Thyroid gland (tissue), 4 donors: ENCODE measurements around the gene YWHAQ.

Experiments
- CTCF ChIP-seq, 6 experiments: fragments of 200-600 bp in 3 of 6; fragments of 450-650 bp in 3 of 6; sonication (generic) in 3 of 6; IDR thresholded peaks; one replicate each; pipeline ENCODE4 v1.5.1; 2016 to 2019; ENCODE audit warnings: antibody characterized with exemption in 6 of 6, mild to moderate bottlenecking in 2 of 6, inconsistent platforms in 1 of 6, moderate library complexity in 1 of 6
- POLR2A ChIP-seq, 2 donors: fragments of 450-650 bp; IDR thresholded peaks; one replicate each; pipeline ENCODE4 v1.6.1; 2017; ENCODE audit warnings: antibody characterized with exemption in 2 of 2, mild to moderate bottlenecking in 2 of 2, moderate library complexity in 1 of 2

- no peak for TF ChIP-seq CTCF (IDR thresholded peaks at IDR 0.05)
- no peak for TF ChIP-seq POLR2A (IDR thresholded peaks at IDR 0.05)
Measured at GRCh38 chr2:9680082-9680481, 49.3 kb upstream of the YWHAQ start.
